OCI-LY1 (cell line): ENCODE measurements around the gene NT5DC1.

ENCODE experiments used
- H2AFZ ChIP-seq: fragments of 200-600 bp; sonication (generic), shearing (Covaris generic); 2 replicates; pipeline ENCODE4 v1.6.0; 2014; ENCODE audit warnings: antibody characterized with exemption, mild to moderate bottlenecking, low read length
- H3F3A ChIP-seq: fragments of 200-600 bp; sonication (generic), shearing (Covaris generic); 2 replicates; pipeline ENCODE4 v1.6.0; 2014; ENCODE audit warnings: mild to moderate bottlenecking, antibody characterized with exemption, low read length, moderate library complexity; ENCODE audit not compliant: insufficient read depth
- H3K27ac ChIP-seq: fragments of 200-600 bp; sonication (generic); 2 replicates; pipeline ENCODE4 v1.5.1; 2014; ENCODE audit warnings: low read length, mixed run types, mild to moderate bottlenecking, low read depth; ENCODE audit not compliant: poor library complexity, severe bottlenecking
- H3K27me3 ChIP-seq: fragments of 200-600 bp; sonication (generic); 2 replicates; pipeline ENCODE4 v1.6.0; 2014; ENCODE audit warnings: antibody characterized with exemption, mild to moderate bottlenecking, low read length, moderate library complexity; ENCODE audit not compliant: insufficient read depth
- H3K36me3 ChIP-seq: fragments of 200-600 bp; sonication (generic); 2 replicates; pipeline ENCODE4 v1.6.1; 2014; ENCODE audit warnings: mild to moderate bottlenecking, antibody characterized with exemption, low read length, moderate library complexity, mixed read lengths; ENCODE audit not compliant: insufficient read depth
- H3K4me1 ChIP-seq: fragments of 200-600 bp; sonication (generic); 2 replicates; pipeline ENCODE4 v1.5.1; 2014; ENCODE audit warnings: mild to moderate bottlenecking, low read length, moderate library complexity; ENCODE audit not compliant: insufficient read depth, severe bottlenecking
- H3K4me2 ChIP-seq: fragments of 200-600 bp; sonication (generic), shearing (Covaris generic); 2 replicates; pipeline ENCODE4 v1.6.1; 2014; ENCODE audit warnings: low read length
- H3K4me3 ChIP-seq: fragments of 200-600 bp; sonication (generic); 2 replicates; pipeline ENCODE4 v1.5.1; 2014; ENCODE audit warnings: low read length, low read depth, mild to moderate bottlenecking, mixed read lengths; ENCODE audit not compliant: poor library complexity, severe bottlenecking
- H3K79me2 ChIP-seq: fragments of 200-600 bp; shearing (Covaris generic); 2 replicates; pipeline ENCODE4 v1.6.1; 2016; ENCODE audit warnings: mixed run types, low read length, mixed read lengths; ENCODE audit not compliant: insufficient read depth
- H3K9ac ChIP-seq: fragments of 200-600 bp; sonication (generic), shearing (Covaris generic); 2 replicates; pipeline ENCODE4 v1.6.1; 2014; ENCODE audit warnings: mild to moderate bottlenecking, low read length, mixed read lengths
- H3K9me2 ChIP-seq: fragments of 200-600 bp; sonication (generic), shearing (Covaris generic); 2 replicates; pipeline ENCODE4 v1.6.1; 2014; ENCODE audit warnings: low read depth, mild to moderate bottlenecking, low read length, mixed read lengths
- H3K9me3 ChIP-seq: fragments of 200-600 bp; shearing (Covaris generic); 2 replicates; pipeline ENCODE4 v1.6.1; 2014; ENCODE audit warnings: low read length, mixed read lengths
- H4K20me1 ChIP-seq: fragments of 200-600 bp; sonication (generic), shearing (Covaris generic); 2 replicates; pipeline ENCODE4 v1.6.0; 2016; ENCODE audit warnings: mild to moderate bottlenecking, low read length; ENCODE audit not compliant: insufficient read depth
- CTCF ChIP-seq: fragments of 200-600 bp; sonication (generic), shearing (Covaris generic); IDR thresholded peaks from 2 replicates; pipeline ENCODE4 v1.5.1; 2017; ENCODE audit warnings: mild to moderate bottlenecking, antibody characterized with exemption, low read length, moderate library complexity, mixed read lengths
- EZH2 ChIP-seq: fragments of 200-600 bp; sonication (generic), shearing (Covaris generic); IDR thresholded peaks from 2 replicates; pipeline ENCODE4 v1.8.0; 2017; ENCODE audit warnings: borderline replicate concordance, mixed run types, mild to moderate bottlenecking, antibody characterized with exemption, low read length, moderate library complexity, mixed read lengths

NT5DC1 gene

GRCh38 chr6:116070101-116070500, 30.6 kb upstream of the NT5DC1 start:
- Histone ChIP-seq H3K36me3 (no peaks in the 10 kb centered on the region), H3F3A (no peaks in the 10 kb centered on the region), H3K4me1 (no peaks in the 10 kb centered on the region), H3K9ac (no peak overlapping the region), H3K27me3 (no peaks in the 10 kb centered on the region), H3K4me3 (no peak overlapping the region), H4K20me1 (no peaks in the 10 kb centered on the region), H3K9me3 (no peaks in the 10 kb centered on the region), H2AFZ (no peak overlapping the region), H3K4me2 (no peak overlapping the region), H3K79me2 (no peaks in the 10 kb centered on the region), H3K9me2 (no peaks in the 10 kb centered on the region), H3K27ac (no peak overlapping the region)
- no peak for TF ChIP-seq CTCF
- no peak for TF ChIP-seq EZH2

DNA sequence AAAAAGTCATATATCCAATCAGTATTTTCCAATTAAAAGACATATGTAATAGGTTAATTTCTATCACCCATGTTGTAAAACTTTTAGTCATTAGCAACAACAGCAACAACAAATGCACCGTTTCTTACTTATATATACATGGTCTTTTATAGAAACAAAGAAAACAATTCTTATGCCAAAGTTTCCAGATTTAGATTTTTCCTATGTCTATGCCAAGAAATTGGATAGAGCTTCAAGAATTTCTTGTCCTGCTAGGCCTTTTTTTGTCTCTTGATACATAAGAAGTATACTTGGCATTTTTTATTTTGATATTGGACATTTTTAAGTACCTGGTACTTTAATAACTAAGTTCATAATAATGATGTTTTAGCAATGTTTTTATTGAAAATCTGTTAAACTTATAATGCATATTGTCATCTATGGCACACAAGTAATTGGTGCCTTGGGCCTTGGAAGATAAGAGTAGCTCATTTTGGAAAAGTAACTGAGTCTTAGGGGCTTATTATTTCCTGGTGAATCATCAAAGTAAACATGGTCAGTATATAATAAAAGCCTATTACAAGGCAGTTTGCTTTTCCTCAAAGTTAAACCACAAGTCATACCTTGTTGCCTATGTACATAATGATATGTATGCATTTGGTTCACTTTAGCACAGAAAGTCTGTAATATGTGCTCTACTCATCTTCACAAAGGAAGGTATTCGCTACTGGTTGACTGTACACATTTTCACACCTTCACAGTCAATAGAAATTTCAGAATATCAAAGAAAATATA, 29.9 kb upstream of the NT5DC1 start:
- Histone ChIP-seq H3K4me1 (no peaks in the 10 kb centered on the region), H3K79me2 (no peaks in the 10 kb centered on the region), H3K36me3 (no peaks in the 10 kb centered on the region), H3K4me2 (no peak overlapping the region), H3K27me3 (no peaks in the 10 kb centered on the region), H3K9me3 (no peaks in the 10 kb centered on the region), H3F3A (no peaks in the 10 kb centered on the region), H4K20me1 (no peaks in the 10 kb centered on the region), H2AFZ (no peak overlapping the region), H3K9ac (no peak overlapping the region), H3K9me2 (no peaks in the 10 kb centered on the region), H3K27ac (no peak overlapping the region), H3K4me3 (no peak overlapping the region)
- TF ChIP-seq EZH2 = no peak
- no peak for TF ChIP-seq CTCF

DNA sequence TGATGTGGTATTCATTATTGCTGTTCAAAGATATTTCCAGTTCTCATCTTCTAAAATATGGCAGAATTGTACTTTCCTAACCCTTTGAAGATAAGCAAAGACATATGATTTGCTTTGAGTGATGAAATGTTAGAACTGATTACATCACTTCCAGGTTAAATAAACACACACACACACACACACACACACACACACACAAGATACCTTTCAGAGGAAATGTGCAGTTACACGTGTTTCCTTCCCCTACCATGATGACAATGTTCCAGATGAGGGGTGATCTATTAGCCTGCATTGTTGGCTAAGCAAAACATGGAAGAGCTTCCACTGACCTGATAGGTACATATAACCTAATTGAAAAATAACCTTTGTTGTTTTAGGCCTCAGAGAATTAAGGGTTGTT, 28.3 kb upstream of the NT5DC1 start:
- TF ChIP-seq EZH2 (no peak), CTCF (no peak)
- no peak overlapping the region for H3K27ac ChIP-seq
- H3F3A ChIP-seq = no peaks in the 10 kb centered on the region
- no peaks in the 10 kb centered on the region for H3K27me3 ChIP-seq
- no peak overlapping the region for H3K4me3 ChIP-seq
- no peaks in the 10 kb centered on the region for H3K36me3 ChIP-seq
- no peak overlapping the region for H3K4me2 ChIP-seq
- no peaks in the 10 kb centered on the region for H3K9me3 ChIP-seq
- no peaks in the 10 kb centered on the region for H3K4me1 ChIP-seq
- no peak overlapping the region for H2AFZ ChIP-seq
- no peak overlapping the region for H3K9ac ChIP-seq
- H3K79me2 ChIP-seq = no peaks in the 10 kb centered on the region
- no peaks in the 10 kb centered on the region for H3K9me2 ChIP-seq
- no peaks in the 10 kb centered on the region for H4K20me1 ChIP-seq
